ENCODE results near the gene DNM3.

DNM3 gene

DNA sequence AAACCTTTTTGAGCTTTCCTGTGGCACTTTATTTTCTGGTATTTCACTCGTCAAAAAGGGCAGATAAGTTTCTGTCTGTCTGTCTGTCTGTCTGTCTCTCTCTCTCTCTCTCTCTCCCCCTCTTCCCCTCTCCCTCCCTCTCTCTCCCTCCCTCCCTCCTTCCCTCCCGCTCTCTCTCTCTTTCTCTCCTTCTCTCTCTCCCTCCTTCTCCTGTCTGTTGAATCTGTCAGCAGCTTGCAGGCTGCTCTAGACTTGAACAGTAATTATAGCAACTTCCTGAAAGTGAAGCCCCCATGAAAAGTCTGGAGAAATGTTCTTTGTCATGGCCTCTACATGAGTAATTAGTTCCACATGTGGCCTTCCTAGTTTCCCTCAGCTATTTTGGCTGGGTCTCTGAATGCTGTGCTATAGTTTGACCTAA lies 303.9 kb downstream of the DNM3 start:
- H3K4me2 ChIP-seq (ENCODE audit: low read length), result no peak overlapping the region
- H4K20me1 ChIP-seq (ENCODE audit: control insufficient read depth, insufficient read depth, low read depth, low read length), result no peaks in the 10 kb centered on the region
- H3K27me3 ChIP-seq (ENCODE audit: control insufficient read depth, low read length), result no peaks in the 10 kb centered on the region
- H3K36me3 ChIP-seq (ENCODE audit: control insufficient read depth, low read length), result no peaks in the 10 kb centered on the region
- H3K9me2 ChIP-seq (replicated peaks; ENCODE audit: control insufficient read depth, low read length), result no peaks in the 10 kb centered on the region
- H3K27ac ChIP-seq (ENCODE audit: low read depth, low read length), result no peak overlapping the region
- H3K79me2 ChIP-seq (ENCODE audit: control insufficient read depth, low read length), result no peaks in the 10 kb centered on the region
- H3K4me1 ChIP-seq (ENCODE audit: control insufficient read depth, low read length), result no peaks in the 10 kb centered on the region
- no peaks in the 10 kb centered on the region for H3F3A ChIP-seq (ENCODE audit: control insufficient read depth, insufficient read depth)
- no peaks in the 10 kb centered on the region for H3K9me3 ChIP-seq (ENCODE audit: control insufficient read depth, insufficient read depth, low read length)
- H3K4me3 ChIP-seq (ENCODE audit: low read length), result no peak overlapping the region
- no peak for TF ChIP-seq EZH2phosphoT487 (IDR thresholded peaks at IDR 0.05; ENCODE audit: borderline replicate concordance, low read length)
- TF ChIP-seq, protein P1, sequence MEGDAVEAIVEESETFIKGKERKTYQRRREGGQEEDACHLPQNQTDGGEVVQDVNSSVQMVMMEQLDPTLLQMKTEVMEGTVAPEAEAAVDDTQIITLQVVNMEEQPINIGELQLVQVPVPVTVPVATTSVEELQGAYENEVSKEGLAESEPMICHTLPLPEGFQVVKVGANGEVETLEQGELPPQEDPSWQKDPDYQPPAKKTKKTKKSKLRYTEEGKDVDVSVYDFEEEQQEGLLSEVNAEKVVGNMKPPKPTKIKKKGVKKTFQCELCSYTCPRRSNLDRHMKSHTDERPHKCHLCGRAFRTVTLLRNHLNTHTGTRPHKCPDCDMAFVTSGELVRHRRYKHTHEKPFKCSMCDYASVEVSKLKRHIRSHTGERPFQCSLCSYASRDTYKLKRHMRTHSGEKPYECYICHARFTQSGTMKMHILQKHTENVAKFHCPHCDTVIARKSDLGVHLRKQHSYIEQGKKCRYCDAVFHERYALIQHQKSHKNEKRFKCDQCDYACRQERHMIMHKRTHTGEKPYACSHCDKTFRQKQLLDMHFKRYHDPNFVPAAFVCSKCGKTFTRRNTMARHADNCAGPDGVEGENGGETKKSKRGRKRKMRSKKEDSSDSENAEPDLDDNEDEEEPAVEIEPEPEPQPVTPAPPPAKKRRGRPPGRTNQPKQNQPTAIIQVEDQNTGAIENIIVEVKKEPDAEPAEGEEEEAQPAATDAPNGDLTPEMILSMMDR (IDR thresholded peaks at IDR 0.05; ENCODE audit: low read depth, low read length, poor library complexity, severe bottlenecking), result no peak

DNA sequence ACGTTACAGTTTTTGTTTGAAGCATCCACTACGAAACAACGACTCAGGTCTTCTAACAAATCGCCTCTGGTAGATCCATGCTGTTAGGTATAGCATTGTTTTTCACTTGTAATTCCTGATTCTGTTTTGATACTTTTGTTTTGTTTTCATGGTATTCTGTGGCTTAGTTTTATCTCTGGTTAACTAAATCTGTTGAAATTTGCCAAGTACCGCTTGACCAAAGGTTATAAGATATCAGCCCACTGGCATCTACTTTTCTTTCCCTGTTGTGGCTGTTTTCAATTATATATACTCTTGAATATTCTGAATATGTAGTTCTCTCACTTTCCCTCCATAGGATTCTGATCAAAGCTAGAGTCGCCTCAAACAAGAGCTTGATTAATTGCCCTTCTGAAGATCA lies 304.4 kb downstream of the DNM3 start:
- Histone ChIP-seq H3K27ac (ENCODE audit: low read depth, low read length) (no peak overlapping the region), H3K9me2 (replicated peaks; ENCODE audit: control insufficient read depth, low read length) (no peaks in the 10 kb centered on the region), H3K79me2 (ENCODE audit: control insufficient read depth, low read length) (no peaks in the 10 kb centered on the region), H3K9me3 (ENCODE audit: control insufficient read depth, insufficient read depth, low read length) (no peaks in the 10 kb centered on the region), H3K4me2 (ENCODE audit: low read length) (no peak overlapping the region), H3K36me3 (ENCODE audit: control insufficient read depth, low read length) (no peaks in the 10 kb centered on the region), H3F3A (ENCODE audit: control insufficient read depth, insufficient read depth) (no peaks in the 10 kb centered on the region), H3K27me3 (ENCODE audit: control insufficient read depth, low read length) (no peaks in the 10 kb centered on the region), H4K20me1 (ENCODE audit: control insufficient read depth, insufficient read depth, low read depth, low read length) (no peaks in the 10 kb centered on the region), H3K4me1 (ENCODE audit: control insufficient read depth, low read length) (no peaks in the 10 kb centered on the region), H3K4me3 (ENCODE audit: low read length) (no peak overlapping the region)
- TF ChIP-seq, protein P1 (IDR thresholded peaks at IDR 0.05; ENCODE audit: low read depth, low read length, poor library complexity, severe bottlenecking), result no peak
- TF ChIP-seq EZH2phosphoT487 (IDR thresholded peaks at IDR 0.05; ENCODE audit: borderline replicate concordance, low read length), result no peak

DNA sequence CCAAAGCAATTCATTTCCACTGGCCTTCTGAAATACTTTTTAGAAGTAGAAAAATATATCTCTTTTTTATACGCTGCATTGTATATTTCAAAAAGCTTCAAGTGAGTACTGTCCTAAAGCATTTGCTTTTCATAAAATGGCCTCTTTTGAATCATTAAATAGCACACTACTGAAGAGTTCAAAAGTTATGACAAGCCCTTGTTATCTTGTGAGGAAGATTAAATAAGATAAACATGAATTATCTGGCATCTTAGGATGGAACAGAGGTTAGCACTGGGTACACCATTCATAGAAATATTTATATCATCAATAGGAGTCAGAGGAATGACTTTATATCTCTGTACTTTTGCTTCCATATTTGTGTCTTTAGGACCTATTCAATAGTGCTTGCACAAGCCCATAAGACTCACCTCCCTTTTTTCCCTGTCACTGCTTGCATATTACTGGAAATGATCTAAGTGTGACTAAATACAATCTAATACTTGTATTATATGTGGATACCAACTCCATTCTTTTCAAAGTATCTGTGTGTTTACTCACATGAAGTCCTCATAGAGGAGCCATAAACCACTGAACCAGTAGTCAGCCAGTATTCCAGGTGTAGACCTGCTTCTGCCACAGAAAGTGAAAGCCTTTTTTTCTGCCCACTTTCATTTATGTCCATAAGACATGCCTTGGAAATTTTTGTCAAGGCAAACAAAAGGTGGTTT lies 305.0 kb downstream of the DNM3 start:
- H3K4me1 ChIP-seq (ENCODE audit: control insufficient read depth, low read length), result no peaks in the 10 kb centered on the region
- H3K27ac ChIP-seq (ENCODE audit: low read depth, low read length), result no peak overlapping the region
- no peak overlapping the region for H3K4me3 ChIP-seq (ENCODE audit: low read length)
- H3K79me2 ChIP-seq (ENCODE audit: control insufficient read depth, low read length), result no peaks in the 10 kb centered on the region
- no peaks in the 10 kb centered on the region for H4K20me1 ChIP-seq (ENCODE audit: control insufficient read depth, insufficient read depth, low read depth, low read length)
- no peaks in the 10 kb centered on the region for H3F3A ChIP-seq (ENCODE audit: control insufficient read depth, insufficient read depth)
- no peaks in the 10 kb centered on the region for H3K9me2 ChIP-seq (replicated peaks; ENCODE audit: control insufficient read depth, low read length)
- no peaks in the 10 kb centered on the region for H3K27me3 ChIP-seq (ENCODE audit: control insufficient read depth, low read length)
- TF ChIP-seq EZH2phosphoT487 (IDR thresholded peaks at IDR 0.05; ENCODE audit: borderline replicate concordance, low read length), result no peak
- TF ChIP-seq, protein P1 (IDR thresholded peaks at IDR 0.05; ENCODE audit: low read depth, low read length, poor library complexity, severe bottlenecking), result no peak
- no peaks in the 10 kb centered on the region for H3K36me3 ChIP-seq (ENCODE audit: control insufficient read depth, low read length)
- no peaks in the 10 kb centered on the region for H3K9me3 ChIP-seq (ENCODE audit: control insufficient read depth, insufficient read depth, low read length)
- H3K4me2 ChIP-seq (ENCODE audit: low read length), result no peak overlapping the region

Measured in DOHH2 (cell line).